HG02571 (cell line): Measurements from ENCODE around the gene COBL.

Experiments
- ATAC-seq: cut with Tn5 transposase; IDR thresholded peaks from one replicate; pipeline ENCODE4 v1.9.1; 2021; ENCODE audit warnings: mild to moderate bottlenecking, moderate library complexity; ENCODE audit not compliant: unreplicated experiment

Gene COBL

DNA sequence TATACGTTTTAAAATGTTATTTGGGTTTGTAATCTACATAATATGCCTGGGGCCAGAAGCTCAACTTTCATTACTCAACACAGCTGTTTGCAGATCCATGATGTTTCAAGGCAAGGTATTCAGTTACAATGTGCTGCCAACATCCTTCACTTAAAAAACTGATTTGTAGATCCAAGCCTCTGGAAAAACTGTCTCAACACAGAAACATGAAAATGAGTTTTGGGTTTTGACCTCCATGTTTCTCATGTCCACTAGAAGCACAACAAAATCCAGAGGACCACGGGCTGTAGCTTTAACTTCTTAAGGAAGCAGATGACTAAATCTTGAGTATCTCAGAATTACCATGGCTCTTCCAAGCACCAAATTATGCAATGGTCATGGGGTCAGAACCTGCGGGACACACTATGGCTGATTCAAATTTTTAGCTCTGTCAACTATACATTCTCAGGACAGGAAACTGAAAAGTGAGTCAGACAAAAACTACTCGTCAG lies 286.9 kb downstream of the COBL start:
- ATAC-seq, result no peak

DNA sequence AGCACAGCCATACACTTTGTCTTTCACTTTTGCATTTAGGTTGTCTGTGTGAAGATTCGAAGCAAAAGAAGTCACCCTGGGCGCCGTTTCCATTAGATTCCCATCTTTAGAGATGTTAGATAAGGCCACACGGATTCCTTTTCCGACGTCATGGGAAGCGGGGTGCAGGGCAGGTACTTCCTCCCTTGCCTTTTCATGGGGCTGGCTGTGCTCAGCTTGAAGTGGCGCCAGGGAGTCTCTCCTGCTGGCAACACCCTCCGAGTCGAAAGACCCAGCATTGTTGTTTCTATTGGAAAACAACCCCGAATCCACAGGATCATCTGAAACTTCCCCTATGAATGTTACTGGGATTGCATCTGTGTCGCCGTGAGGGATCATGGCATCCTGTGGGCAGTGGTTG lies 287.5 kb downstream of the COBL start:
- no peak for ATAC-seq

DNA sequence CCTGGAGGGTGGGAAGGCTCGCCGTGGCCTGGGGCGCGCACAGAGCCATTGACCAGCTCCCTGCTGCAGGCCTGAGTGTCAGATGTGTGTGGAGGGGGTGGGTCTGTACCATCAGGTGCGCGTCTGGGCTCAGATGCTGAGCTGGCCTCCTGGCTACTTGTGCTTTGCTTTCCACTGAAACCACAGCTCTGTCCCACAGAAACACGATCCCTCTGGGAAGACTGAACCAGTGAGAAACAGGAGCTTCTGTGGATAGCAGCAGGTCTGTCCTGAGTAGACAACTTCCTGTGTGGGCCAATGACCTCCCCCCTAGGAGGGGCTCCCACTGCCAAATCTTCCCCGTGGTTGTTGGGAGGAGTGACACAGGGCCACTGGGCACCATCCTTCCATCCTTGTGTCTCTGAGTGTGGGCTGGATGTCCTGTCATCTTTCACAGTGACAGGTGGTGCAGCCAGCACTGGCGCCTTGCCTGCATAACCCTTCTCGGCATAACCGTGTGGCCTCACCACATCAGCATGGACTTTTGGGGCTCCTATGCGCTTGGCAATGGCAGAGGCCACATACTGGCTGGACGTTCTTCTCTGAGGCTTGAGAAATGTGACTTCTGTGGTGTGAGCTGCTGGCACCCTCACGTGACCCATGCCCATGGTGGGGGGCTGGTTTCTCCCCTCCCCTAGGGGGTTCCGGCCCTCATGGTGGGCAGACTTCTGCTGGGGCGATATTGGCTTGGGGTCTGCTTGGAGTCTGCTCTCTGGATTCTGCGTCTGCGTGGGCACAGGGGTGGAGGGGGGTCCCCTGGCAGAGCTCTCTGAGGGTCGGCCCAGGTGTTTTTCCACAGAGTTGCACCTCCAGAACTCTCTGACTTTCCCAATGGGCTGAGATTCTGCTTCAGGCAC lies 288.4 kb downstream of the COBL start:
- no peak for ATAC-seq

DNA sequence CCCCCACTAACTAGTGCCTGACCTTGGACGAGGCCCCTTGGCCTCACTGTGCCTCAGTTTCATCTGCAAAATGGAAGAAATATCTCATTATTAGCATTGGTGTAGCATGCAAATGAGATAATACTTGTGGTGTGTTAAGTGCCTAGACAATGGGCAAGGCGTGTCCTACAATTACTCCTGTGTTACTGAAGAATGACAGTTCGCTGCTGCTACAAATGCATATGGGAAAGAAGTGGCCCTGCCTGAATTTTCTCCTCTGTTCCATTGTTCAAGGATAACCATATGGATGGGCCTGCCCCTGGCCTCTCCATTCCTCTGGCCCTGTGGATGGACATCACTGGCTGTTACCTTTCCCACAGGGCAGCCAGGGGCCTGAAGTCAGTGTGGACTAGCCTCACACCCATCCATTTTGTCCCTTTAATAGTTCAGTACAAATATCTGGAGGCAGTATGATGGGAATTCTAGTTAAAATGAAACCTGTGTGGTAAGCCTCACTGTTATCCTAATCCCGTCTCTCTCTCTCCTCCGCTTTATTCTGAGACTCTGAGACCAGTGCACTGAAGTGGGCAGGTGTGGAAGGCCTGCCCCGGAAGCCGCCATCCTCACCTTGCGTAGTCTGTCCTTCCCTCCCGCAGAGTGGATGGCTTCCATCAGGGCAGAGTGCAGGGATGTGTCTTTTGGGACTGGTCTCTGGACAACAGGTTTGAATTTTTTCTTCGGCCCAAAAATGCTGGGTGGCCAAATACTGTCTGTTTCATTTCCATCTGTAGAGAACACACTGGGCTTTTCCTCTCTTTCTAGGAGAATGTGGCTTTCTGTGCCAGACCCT lies 289.3 kb downstream of the COBL start:
- no peak for ATAC-seq

DNA sequence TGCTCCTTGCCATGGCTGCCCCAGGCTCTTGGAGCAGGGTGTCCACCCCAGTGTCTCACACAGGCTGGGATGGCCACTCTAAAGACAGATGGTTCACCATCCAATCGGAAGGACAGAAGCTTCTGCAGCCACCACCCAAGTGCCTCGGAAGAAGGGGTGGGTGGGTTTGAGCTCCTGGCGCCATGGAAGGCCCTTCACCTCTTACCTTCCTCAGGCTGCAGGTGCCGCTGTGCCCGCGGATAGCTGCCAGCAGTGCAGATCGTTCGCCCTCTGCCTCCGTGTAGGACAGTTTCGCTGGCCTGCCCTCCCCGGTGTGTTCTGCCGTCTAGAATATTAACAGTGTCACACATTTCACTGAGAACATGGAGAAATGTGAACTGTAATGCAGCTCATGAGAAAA lies 290.3 kb downstream of the COBL start:
- ATAC-seq, result no peak

DNA sequence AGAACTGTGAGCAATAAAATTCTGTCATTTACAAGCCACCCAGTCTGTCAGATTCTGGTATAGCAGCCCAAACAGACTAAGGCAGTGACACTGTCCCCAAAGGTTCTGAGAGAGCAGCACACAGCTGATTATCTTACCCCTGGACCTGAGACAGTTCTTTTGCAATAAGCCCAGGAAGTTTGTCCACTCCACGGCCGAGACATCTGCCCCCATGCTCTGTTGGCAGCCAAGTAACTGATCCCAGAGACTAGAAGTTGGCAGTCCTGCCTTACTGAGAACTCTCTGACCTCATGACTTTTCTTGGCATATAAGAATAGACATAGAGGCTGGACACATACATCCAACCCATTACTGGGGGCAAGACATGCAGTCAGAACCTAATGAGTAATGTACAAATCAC lies 290.9 kb downstream of the COBL start:
- no peak for ATAC-seq

DNA sequence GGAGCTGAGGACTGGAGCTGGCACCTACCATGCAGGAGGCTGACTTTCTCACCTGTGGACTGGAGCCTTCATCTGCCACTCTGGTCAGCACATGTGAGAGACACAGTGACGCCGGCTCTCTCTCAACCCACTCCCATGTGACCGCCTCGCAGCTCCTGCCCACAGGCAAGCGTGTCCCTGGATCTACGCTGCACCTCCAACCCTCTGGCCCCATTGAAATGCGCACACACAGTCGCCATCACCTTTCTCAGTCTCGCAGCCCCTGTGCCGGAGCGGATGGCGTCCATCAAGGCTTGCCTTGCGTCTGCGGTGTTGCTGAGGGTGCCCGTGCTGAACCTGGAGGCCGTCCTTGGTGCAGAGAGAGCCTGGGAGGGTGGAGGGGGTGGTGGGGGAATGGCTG lies 291.7 kb downstream of the COBL start:
- no peak for ATAC-seq

DNA sequence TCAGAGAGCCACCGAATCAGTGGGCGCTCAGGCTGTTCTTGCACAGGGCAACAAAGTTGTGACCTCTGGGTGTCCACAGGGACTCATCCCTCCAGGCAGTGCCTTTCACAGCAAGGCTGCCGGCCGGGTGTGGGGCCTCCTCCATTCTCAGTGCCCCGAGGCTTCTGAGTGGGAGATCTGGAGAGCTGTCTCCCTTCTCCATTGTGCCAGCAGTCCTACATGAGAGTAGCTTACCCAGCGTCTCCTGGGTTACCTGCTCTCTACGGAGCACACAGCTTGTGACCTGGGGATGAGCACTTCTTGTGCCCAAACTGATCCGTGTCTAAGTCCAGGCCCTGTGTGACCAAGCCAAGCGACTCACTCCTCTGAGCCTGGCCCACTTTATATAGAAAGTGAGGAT lies 293.1 kb downstream of the COBL start:
- no peak for ATAC-seq

DNA sequence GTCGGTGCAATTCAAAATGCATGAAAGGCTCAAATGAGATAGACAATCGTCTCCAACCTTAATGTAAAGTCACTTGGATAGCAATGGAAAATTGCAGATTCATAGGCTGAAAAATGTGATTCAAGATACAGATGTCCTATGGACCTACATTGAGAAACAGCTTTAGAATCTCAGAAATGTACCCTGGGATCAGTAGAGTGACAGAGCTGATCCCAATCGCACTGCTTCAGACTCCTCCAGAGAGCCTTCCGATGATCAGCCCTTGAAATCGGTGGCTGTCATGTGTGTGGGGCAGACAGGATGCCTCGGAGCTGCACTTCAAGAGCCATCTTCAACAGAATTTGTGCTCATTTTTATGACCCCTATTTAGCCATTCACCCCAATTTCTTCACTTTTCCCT lies 293.8 kb downstream of the COBL start:
- no peak for ATAC-seq

DNA sequence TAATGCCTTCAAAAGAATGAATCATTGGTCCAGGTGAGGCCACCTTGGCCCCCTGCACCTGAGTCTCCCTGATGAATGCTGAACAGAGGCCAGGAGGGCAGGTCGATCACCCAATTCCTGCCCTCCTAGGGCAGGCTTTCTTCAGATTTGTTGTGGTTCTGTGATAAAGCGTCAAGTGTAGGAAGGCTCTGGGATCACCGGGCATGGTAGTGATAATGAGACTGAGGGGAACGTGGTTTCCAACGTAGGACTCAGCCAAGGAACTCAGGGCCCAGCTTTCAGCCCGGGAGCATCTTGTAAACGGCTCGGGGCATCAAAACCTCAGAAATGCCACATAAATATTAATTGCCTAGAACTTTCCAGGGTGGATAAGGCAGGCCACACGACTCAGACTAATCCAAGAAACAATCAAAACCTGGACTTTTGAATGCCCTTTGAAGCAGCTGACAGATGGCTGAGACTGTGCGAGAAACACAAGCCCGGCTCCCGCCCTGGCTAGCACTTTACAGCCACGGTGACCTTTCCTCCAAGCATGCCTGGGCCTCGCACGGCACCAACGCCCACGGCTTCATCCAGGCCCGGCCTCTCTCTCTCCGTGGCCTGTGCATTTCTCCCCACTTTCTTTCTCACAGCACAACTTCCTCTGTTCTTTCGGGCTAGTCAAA lies 294.6 kb downstream of the COBL start:
- ATAC-seq, result no peak

DNA sequence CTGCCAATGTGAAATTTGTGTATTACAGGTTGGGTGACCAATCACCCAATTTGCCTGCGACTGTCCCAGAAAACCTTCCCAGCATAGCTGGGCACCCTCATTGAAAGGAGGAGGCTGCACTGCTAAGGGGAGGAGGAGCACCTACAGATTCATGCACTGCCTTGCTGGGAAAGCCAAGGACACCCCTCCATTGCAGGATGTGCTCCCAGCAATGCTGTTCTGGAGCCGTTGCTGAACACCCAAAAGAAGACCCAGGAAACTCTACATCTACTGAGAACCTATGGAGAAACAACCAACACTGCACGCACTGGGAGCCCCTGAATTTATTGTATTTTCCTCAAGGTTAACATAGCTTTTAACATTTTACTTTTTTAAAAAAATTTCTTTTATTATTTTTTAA lies 295.7 kb downstream of the COBL start:
- ATAC-seq, result no peak

DNA sequence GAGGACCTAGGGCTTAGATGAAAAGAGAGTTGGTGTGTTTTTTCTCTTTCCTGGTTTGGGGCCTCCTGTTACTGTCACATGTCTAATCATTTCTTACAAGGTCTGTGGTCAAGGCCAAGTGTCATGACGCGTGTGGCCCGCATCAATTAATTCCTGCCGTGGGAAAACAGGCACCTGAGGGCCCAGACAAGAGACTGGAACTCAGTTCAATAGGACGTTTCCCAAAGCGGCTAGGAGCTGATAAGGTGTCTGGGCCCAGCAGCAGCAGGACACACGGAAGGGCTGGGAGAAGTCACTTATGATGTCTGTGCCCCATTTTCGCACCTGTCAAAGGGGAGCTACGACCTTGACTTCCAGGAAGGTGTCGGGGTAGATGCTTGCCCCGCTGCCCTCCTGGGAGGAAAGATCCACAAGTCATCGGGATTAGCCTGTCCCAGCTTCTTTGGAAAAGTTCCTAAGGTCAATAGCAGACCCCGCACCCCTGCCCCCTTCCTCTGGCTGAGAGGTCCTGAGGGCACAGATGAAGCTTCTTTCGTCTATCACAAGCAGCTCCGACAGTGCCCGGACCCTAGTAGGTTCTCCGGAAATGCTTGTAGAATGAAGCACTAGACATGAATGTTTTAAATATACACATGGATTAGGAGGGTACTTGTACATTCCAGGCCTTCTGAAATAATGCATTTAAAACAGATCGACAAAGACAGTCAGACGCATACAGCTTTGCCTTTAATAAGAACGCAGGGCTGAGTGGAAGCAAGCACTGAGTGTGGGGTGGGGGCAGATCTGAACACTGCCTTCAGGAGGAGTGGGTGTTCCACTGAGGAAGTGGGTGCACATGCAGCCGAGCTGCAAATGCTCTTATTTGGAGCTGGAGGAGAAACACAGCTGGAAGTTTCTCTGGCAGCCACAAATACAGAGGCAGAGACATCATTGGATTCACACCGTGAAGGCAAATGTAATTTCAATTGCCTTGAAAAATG lies 296.4 kb downstream of the COBL start:
- ATAC-seq, result no peak

DNA sequence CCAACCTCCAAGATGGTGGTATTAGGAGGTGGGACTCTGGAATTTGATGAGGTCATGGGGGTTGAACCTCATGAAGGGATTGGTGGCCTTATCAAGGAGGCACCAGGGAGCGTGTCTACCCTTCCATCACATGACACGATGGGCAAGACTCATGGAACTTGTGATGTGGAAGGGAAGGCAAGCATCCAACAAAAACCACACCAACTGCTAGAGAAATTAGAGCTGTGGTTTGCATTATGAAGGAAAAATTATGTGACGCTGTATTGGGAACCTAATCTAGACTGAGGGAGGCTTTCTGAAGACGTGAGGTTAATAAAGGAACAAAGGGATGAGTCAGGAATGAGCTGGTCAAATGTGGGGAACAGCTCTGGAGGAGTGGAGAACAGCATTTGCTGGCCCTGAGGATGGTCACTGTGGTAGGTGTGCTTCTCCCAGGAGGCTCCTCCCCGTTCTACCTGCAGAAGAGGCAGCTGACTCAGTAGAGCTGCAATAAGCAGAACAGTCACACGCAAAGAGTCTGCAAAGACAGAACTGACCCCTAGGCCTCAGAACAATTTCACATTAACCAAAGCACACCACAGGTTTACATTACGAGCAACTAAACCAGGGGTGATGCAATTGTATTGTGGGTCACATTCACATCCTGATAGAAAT lies 297.3 kb downstream of the COBL start:
- no peak for ATAC-seq

DNA sequence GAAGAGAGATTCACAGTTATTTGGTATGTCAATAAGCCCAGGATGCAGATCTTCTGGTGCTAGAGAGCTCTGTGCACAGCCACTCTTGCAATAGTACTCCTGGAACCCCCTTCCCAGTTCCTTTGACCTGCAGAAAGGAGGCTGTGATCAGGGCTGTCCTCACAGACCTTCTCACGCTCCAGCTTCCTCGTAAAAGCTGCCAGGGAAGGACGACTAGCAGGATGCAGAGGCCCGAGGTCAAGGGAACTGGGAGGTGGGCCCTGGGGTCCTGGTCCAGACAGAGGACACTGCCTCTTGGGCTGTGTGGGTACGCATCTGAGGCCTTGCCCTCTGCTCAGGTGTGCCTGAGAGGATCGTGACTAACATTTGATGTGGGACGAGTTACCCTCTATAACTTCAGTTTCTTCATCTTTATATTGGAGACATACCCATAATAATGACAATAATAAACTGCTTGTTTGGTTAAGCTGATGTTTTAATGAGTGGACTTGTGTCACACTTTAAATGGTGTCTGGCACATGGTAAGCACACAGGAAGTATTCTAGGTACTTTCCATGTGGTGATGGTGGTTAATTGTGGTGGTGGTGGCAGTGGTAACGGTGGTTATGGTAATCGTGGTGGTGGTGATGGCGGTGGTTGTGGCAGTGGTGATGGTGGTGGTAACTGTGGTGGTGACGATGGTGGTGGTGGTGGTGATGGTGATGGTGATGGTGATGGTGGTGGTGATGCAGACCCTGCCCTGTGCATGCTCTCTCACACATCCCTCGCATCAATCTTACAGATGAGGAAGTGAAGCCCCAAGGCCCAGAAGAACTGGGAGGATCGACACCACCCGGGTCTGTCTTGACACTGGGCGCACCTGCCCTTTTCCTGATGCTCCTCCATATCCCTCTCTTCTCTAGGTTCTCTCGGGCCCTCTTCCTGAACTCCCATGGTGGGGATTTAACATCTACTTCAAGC lies 298.8 kb downstream of the COBL start:
- no peak for ATAC-seq

DNA sequence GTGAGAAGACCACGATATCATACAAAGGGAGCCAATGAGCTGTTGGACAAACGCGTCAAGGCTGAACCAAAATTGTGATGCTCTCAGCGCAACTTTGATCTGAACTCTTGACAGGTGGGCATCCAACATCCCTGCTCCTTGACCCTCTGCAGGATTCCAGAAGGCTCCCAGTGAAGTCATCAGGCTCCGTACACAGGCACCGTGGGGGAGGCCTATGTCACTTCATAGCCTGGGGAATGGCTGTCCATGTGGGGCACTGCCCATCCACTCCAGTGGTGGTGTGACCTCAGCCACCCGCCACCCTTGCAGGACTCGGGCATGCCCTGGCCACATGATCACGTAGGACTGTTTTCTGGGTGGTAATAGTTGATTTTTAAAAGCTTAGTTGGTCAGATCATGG lies 300.1 kb downstream of the COBL start:
- ATAC-seq, result no peak

DNA sequence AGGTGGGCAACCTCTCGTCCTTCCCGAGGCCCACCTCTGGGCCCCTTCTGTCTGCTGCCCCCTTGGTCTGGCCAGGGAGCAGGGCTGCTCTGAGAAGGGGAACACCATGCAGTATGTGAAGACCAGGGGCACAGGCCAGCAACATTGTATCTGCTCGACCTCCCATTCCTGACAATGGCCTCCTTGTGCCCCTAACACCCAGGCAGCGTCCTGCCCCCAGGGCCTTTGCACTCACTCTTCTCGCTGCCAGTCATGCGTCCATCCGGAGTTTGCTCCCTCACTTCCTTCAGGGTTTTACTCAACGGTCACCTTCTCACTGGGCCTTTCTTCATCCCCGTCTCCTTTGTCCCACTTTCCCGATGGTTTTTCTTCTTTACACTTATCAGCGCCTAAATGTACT lies 301.0 kb downstream of the COBL start:
- ATAC-seq, result no peak

DNA sequence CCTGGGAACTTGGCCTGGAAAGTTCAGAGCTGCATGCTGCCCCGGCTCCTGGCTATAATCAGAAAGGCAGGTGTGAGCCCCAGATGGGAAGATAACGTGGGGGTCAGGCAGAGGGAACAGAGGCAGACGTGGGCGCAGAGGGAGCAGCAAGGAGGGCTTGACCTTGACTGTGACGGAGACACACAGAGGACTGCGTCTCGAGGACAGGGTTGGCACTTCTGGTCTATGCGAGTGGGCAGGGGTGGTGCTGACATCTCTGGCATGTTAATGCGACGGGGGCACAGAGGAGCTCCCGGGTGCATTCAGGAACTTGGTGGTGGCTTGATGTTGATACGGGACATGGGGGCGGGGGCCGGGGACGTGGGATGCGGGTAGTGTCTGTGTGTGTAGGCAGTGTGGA lies 301.8 kb downstream of the COBL start:
- ATAC-seq, result no peak

DNA sequence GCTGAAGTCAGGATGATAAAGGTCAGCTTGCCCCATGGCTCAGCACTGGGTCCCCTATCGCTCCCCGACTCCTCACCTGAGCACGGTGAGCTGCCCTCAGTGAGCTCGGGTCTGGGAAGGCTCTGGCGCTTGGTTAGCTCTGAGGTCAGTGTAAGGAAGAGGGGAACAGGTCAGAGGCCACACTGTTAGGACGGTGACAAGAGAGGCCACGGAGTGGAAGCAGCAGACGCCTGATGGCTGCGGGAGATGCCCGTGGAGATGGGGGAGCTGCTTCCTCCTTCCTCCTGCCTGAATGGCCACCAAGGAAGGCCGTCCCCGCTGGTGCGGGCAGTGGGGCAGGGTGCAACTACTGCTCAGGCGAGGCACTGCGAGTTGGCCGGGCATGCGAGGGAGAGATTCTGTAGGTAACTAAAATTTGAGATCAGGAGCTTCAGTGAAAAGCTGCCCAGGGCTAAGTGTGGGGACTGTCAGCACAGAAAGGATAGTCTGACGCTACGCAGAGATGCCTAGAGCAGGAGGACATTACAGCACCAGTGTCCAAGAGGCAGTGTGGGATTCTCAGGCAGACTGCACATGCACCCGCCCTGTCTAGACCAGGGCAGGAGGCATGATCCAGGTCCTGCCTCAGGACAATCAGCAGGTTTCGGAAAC lies 302.6 kb downstream of the COBL start:
- no peak for ATAC-seq
